Gastroesophageal sphincter (tissue), 3 donors: ENCODE data around the gene FAXDC2.

Experiments
- EP300 ChIP-seq: sonication (generic); formaldehyde crosslinking; IDR thresholded peaks from one replicate; pipeline ENCODE4 v1.6.1; 2017; ENCODE audit warnings: antibody characterized with exemption, mild to moderate bottlenecking
- POLR2A ChIP-seq, 2 donors: fragments of 450-650 bp; IDR thresholded peaks; one replicate each; pipeline ENCODE4 v1.6.1; 2017; ENCODE audit warnings: antibody characterized with exemption in 2 of 2, mild to moderate bottlenecking in 2 of 2, moderate library complexity in 1 of 2
- POLR2AphosphoS5 ChIP-seq: sonication (generic); formaldehyde crosslinking; IDR thresholded peaks from one replicate; pipeline ENCODE4 v1.6.1; 2017; ENCODE audit warnings: antibody characterized with exemption
- TF ChIP-seq, protein P1 (sequence below), 4 experiments: fragments of 200-600 bp in 2 of 4; fragments of 450-650 bp in 2 of 4; sonication (generic) in 1 of 4; IDR thresholded peaks; one replicate each; pipeline ENCODE4 v1.5.1; 2017 to 2019; ENCODE audit warnings: antibody characterized with exemption in 4 of 4, mild to moderate bottlenecking in 2 of 4, moderate library complexity in 2 of 4

DNA sequence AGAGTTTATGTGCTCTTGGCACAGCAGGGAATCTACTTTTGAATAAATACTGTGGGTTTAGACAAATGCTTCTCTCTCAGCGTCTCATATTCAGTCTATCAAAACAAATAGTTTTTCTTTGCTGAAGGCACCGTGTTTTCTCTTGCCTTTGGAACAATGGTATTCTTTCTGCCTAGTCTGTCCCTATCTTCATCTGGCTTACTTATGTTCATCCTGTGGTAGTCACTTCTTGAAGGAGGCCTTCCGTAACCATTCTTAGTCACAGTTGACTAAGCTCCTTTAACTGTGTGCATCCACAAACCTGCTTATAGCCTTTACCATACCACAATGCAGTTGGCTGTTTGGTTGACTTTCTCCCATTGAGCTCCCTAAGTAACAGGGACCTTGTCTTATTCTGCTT is 49.3 kb downstream of the FAXDC2 start:
- TF ChIP-seq, protein P1, sequence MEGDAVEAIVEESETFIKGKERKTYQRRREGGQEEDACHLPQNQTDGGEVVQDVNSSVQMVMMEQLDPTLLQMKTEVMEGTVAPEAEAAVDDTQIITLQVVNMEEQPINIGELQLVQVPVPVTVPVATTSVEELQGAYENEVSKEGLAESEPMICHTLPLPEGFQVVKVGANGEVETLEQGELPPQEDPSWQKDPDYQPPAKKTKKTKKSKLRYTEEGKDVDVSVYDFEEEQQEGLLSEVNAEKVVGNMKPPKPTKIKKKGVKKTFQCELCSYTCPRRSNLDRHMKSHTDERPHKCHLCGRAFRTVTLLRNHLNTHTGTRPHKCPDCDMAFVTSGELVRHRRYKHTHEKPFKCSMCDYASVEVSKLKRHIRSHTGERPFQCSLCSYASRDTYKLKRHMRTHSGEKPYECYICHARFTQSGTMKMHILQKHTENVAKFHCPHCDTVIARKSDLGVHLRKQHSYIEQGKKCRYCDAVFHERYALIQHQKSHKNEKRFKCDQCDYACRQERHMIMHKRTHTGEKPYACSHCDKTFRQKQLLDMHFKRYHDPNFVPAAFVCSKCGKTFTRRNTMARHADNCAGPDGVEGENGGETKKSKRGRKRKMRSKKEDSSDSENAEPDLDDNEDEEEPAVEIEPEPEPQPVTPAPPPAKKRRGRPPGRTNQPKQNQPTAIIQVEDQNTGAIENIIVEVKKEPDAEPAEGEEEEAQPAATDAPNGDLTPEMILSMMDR (IDR thresholded peaks at IDR 0.05): no peak
- TF ChIP-seq POLR2A (IDR thresholded peaks at IDR 0.05) (no peak), EP300 (no peak), POLR2AphosphoS5 (no peak)
